Peyer's patch (tissue), 4 donors: Measurements from ENCODE around the gene HOXD9. TPM values are rescaled to one million over a fixed set of nuclear protein-coding genes. Genes with fewer than 3 reads are reported as not detected.

ENCODE experiments used
- DNase-seq, 3 donors: peaks; one replicate each; pipeline ENCODE4 v3.0.0-alpha.2; 2017 to 2019
- H3K27ac ChIP-seq, 4 donors: fragments of 200-600 bp; sonication (generic); one replicate each; pipeline ENCODE4 v1.5.1; 2016 to 2019
- H3K27me3 ChIP-seq, 2 donors: fragments of 200-600 bp; sonication (generic); one replicate each; pipeline ENCODE4 v1.5.1; 2019
- H3K36me3 ChIP-seq, 3 donors: fragments of 200-600 bp; sonication (generic); one replicate each; pipeline ENCODE4 v1.5.1; 2016 to 2019
- H3K4me1 ChIP-seq, 4 donors: fragments of 200-600 bp; sonication (generic); one replicate each; pipeline ENCODE4 v1.5.1; 2016 to 2019
- H3K4me3 ChIP-seq, 4 donors: fragments of 200-600 bp; sonication (generic); 1 replicate in 3 of 4; 2 replicates in 1 of 4; pipeline ENCODE4 v1.5.1; 2016 to 2019; ENCODE audit warnings: mild to moderate bottlenecking in 1 of 4
- H3K9me3 ChIP-seq, 4 donors: fragments of 200-600 bp; sonication (generic); one replicate each; pipeline ENCODE4 v1.5.1; 2016 to 2019; ENCODE audit warnings: mild to moderate bottlenecking in 1 of 4
- CTCF ChIP-seq, 6 experiments: fragments of 450-650 bp in 4 of 6; fragments of 200-600 bp in 2 of 6; sonication (generic) in 1 of 6; IDR thresholded peaks; one replicate each; pipeline ENCODE4 v1.5.1; 2017 to 2019; ENCODE audit warnings: antibody characterized with exemption in 6 of 6, mild to moderate bottlenecking in 3 of 6, moderate library complexity in 1 of 6
- POLR2A ChIP-seq, 2 donors: fragments of 450-650 bp; IDR thresholded peaks; one replicate each; pipeline ENCODE4 v1.5.1; 2017; ENCODE audit warnings: antibody characterized with exemption in 2 of 2, mild to moderate bottlenecking in 2 of 2, moderate library complexity in 2 of 2
- total RNA-seq, 4 donors: library from RNA; depleted of rRNA; stranded (reverse); fragments of >200 nt; gene quantifications; one replicate each; pipeline ENCODE4 v1.1.0, GENCODE V29; 2016

Gene HOXD9
- total RNA-seq, 4 donors from 2014 or later: 0.70 TPM; not detected in 3

DNA sequence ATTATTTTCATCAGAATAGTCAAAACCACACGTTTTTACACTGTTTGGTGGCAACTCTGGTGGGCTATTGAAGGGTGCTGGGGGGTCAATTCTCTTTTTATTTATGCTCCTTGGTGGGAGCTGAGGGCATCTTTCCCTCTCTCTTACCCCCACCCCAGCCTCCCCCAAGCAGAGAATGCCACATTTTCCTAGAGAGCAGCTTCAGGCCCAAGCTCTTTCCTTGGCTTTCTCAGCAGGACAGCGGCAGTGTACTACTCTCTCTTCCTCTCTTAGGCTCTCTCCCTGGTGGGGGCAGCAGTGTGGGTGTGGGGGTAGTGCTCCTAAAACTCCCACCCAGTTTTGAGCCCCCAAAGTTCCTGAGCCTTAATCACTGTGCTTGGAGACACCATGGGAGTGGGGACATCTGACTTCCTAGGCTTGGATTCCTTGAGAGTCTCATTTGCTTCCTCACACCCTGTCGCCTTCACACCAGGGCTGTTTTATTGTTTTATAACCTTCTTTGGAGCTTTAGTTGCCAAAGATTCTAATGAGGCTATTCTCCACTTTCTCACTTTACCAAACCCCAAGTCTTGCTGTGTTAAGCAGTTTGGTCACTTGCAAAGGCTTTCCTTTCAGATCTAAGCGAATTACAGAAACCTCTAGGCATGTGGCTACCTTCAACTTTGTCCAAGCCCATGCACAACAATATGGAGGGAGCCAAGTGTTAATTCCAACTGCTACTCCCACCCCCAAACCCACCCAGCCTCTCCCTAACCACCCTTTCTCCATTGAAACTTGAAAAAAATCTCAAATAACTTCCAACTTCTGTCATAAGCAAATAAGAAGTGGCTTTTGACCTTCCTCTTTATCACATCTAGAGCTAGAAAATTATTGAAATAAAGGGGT, 22.8 kb downstream of the HOXD9 start:
- Histone ChIP-seq H3K36me3 (no peaks in the 10 kb centered on the region), H3K9me3 (no peaks in the 10 kb centered on the region), H3K27me3 (no peaks in the 10 kb centered on the region), H3K4me1 (peaks cover 0 to 23% (median 0%) of the 10 kb centered on the region in 4 donors), H3K27ac (no peak overlapping the region), H3K4me3 (no peak overlapping the region)
- TF ChIP-seq POLR2A (IDR thresholded peaks at IDR 0.05): no peak
- no peak for TF ChIP-seq CTCF (IDR thresholded peaks at IDR 0.05)
- no peak for DNase-seq

DNA sequence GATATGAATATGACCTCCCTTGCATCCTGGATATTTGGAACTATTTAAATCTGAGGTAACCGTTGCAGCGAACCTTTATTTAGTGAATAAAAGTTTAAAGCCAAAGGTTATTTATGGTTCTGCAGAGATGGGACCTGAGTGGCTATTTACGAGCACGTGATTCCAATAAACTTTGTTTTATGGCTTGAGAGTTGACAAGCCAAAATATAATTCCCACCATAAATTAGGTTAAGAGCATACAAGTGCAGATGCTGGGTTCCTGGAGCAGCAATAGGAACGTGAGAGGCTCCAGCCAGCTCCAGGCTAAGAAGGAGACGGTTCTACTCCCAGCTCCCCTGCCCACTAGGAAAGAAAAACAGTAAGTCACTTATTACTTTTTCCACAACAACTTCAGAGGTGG, 23.6 kb downstream of the HOXD9 start:
- peaks cover 0 to 18% (median 0%) of the 10 kb centered on the region in 4 donors for H3K4me1 ChIP-seq
- no peaks in the 10 kb centered on the region for H3K36me3 ChIP-seq
- TF ChIP-seq CTCF (IDR thresholded peaks at IDR 0.05): no peak
- TF ChIP-seq POLR2A (IDR thresholded peaks at IDR 0.05): no peak
- H3K27me3 ChIP-seq: no peaks in the 10 kb centered on the region
- no peak overlapping the region for H3K27ac ChIP-seq
- H3K9me3 ChIP-seq: no peaks in the 10 kb centered on the region
- no peak for DNase-seq
- no peak overlapping the region for H3K4me3 ChIP-seq

GRCh38 chr2:176146645-176147044, 24.1 kb downstream of the HOXD9 start:
- TF ChIP-seq CTCF (IDR thresholded peaks at IDR 0.05) (no peak), POLR2A (IDR thresholded peaks at IDR 0.05) (no peak)
- H3K4me1 ChIP-seq: peaks cover 0 to 15% (median 0%) of the 10 kb centered on the region in 4 donors
- H3K36me3 ChIP-seq: no peaks in the 10 kb centered on the region
- no peak for DNase-seq
- no peaks in the 10 kb centered on the region for H3K9me3 ChIP-seq
- no peak overlapping the region for H3K27ac ChIP-seq
- H3K4me3 ChIP-seq: no peak overlapping the region
- no peaks in the 10 kb centered on the region for H3K27me3 ChIP-seq

- TF ChIP-seq POLR2A (IDR thresholded peaks at IDR 0.05) (no peak), CTCF (IDR thresholded peaks at IDR 0.05) (no peak)
- Histone ChIP-seq H3K36me3 (peaks cover 0 to 2% (median 0%) of the 10 kb centered on the region in 3 donors), H3K9me3 (no peaks in the 10 kb centered on the region), H3K4me1 (peaks cover 0 to 15% (median 0%) of the 10 kb centered on the region in 4 donors), H3K27ac (no peak overlapping the region), H3K4me3 (no peak overlapping the region), H3K27me3 (no peaks in the 10 kb centered on the region)
- DNase-seq: no peak
Observed at GRCh38 chr2:176147210-176147799, 24.8 kb downstream of the HOXD9 start.

DNA sequence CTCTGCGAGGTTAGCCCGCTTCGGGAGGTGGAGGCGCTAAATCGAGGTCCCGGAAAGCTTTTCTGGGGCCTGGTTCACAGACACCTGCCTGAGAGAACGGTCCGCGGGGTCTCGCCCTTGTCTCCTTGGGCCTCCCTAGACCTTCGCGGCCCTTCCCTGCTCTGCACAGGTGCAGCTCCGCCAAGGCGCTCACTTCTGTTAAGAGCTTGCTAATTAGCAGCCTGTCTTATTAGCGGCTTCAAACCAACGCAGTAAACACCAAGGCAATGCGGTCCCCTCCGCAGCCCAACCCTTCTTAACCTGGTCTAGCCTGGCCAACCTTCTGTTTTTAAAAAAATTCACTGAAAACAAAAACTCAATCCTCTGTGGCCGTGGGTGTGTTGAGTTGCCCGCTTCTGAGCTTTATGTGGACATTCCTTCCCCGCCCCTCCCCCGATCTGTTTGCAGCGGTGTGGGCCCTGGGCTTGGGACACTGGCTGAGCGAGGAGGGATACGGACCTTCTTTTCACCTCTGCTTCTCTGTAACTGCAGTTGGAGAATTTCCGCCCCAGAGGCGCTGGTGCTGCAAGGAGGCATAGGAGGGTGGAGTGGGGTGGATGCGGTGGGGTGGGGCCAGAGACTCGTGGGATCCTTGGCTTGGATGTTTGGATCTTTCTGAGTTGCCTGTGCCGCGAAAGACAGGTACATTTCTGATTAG, 25.4 kb downstream of the HOXD9 start:
- DNase-seq: no peak
- Histone ChIP-seq H3K9me3 (no peaks in the 10 kb centered on the region), H3K27me3 (no peaks in the 10 kb centered on the region), H3K4me1 (peaks cover 0 to 15% (median 0%) of the 10 kb centered on the region in 4 donors), H3K36me3 (peaks cover 0 to 8% (median 0%) of the 10 kb centered on the region in 3 donors), H3K27ac (no peak overlapping the region), H3K4me3 (no peak overlapping the region)
- TF ChIP-seq POLR2A (IDR thresholded peaks at IDR 0.05) (no peak), CTCF (IDR thresholded peaks at IDR 0.05) (no peak)
